Retinal pigment epithelial cell (primary cell): ENCODE measurements around the gene RAPGEF4.

ENCODE experiments used
- DNase-seq: peaks from one replicate; pipeline ENCODE4 v3.0.0-alpha.2; 2010; ENCODE audit warnings: low read depth
- H3K4me3 ChIP-seq: 2 replicates; pipeline ENCODE4 v1.5.1; 2011; ENCODE audit warnings: mild to moderate bottlenecking, low read length, control low read depth, moderate library complexity
- CTCF ChIP-seq: conservative IDR thresholded peaks from 2 replicates; pipeline ENCODE4 v1.5.1; 2011; ENCODE audit warnings: low read depth, low read length, control low read depth, inconsistent platforms

RAPGEF4 gene

GRCh38 chr2:172994864-172995263 lies 259.2 kb downstream of the RAPGEF4 start:
- no peak for DNase-seq
- H3K4me3 ChIP-seq = no peak overlapping the region
- no peak for TF ChIP-seq CTCF

GRCh38 chr2:172995323-172996244 lies 259.9 kb downstream of the RAPGEF4 start:
- peak; percentile 66 for DNase-seq
- no peak overlapping the region for H3K4me3 ChIP-seq
- peak; percentile 47 for TF ChIP-seq CTCF

- TF ChIP-seq CTCF = no peak
- no peak overlapping the region for H3K4me3 ChIP-seq
- no peak for DNase-seq
These were observed 260.8 kb downstream of the RAPGEF4 start for GRCh38 chr2:172996387-172996961.

GRCh38 chr2:172997031-172997430 lies 261.4 kb downstream of the RAPGEF4 start:
- H3K4me3 ChIP-seq = no peak overlapping the region
- TF ChIP-seq CTCF = no peak
- no peak for DNase-seq

GRCh38 chr2:172998547-172999272 lies 263.1 kb downstream of the RAPGEF4 start:
- no peak for TF ChIP-seq CTCF
- DNase-seq = no peak
- H3K4me3 ChIP-seq = no peak overlapping the region

- DNase-seq = no peak
- TF ChIP-seq CTCF = no peak
These were observed 264.2 kb downstream of the RAPGEF4 start for GRCh38 chr2:172999641-173000386.

More at GRCh38 chr2:172999641-173000386, 264.2 kb downstream of the RAPGEF4 start:
- H3K4me3 ChIP-seq = no peak overlapping the region
